ENCODE data around the gene B3GNT4.
"Not testable (repeated sequence)": the region's sequence is repeated elsewhere in the genome, so short reads cannot be mapped to it uniquely, and the experiment has no call there.

B3GNT4 gene

GRCh38 chr12:122201381-122201780 is 2.1 kb upstream of the B3GNT4 start:
- Histone ChIP-seq H3K79me2 (no peaks in the 10 kb centered on the region), H3K4me2 (ENCODE audit: low read length) (no peak overlapping the region), H2AFZ (no peak overlapping the region), H3K36me3 (ENCODE audit: control insufficient read depth, insufficient read depth, low read length) (no peaks in the 10 kb centered on the region), H3K9me3 (ENCODE audit: control insufficient read depth, low read length) (no peaks in the 10 kb centered on the region), H3K27me3 (ENCODE audit: control insufficient read depth, insufficient read depth, low read length) (no peaks in the 10 kb centered on the region), H3K4me1 (no peaks in the 10 kb centered on the region), H3K4me3 (ENCODE audit: low read depth, low read length) (no peak overlapping the region), H3K27ac (no peak overlapping the region), H3K9ac (no peak overlapping the region)
- TF ChIP-seq, protein P1, sequence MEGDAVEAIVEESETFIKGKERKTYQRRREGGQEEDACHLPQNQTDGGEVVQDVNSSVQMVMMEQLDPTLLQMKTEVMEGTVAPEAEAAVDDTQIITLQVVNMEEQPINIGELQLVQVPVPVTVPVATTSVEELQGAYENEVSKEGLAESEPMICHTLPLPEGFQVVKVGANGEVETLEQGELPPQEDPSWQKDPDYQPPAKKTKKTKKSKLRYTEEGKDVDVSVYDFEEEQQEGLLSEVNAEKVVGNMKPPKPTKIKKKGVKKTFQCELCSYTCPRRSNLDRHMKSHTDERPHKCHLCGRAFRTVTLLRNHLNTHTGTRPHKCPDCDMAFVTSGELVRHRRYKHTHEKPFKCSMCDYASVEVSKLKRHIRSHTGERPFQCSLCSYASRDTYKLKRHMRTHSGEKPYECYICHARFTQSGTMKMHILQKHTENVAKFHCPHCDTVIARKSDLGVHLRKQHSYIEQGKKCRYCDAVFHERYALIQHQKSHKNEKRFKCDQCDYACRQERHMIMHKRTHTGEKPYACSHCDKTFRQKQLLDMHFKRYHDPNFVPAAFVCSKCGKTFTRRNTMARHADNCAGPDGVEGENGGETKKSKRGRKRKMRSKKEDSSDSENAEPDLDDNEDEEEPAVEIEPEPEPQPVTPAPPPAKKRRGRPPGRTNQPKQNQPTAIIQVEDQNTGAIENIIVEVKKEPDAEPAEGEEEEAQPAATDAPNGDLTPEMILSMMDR (IDR thresholded peaks at IDR 0.05) = no peak

- Histone ChIP-seq H3K9me3 (ENCODE audit: control insufficient read depth, low read length) (no peaks in the 10 kb centered on the region), H3K4me2 (ENCODE audit: low read length) (no peak overlapping the region), H2AFZ (no peak overlapping the region), H3K36me3 (ENCODE audit: control insufficient read depth, insufficient read depth, low read length) (no peaks in the 10 kb centered on the region), H3K4me1 (no peaks in the 10 kb centered on the region), H3K9ac (no peak overlapping the region), H3K27ac (no peak overlapping the region), H3K27me3 (ENCODE audit: control insufficient read depth, insufficient read depth, low read length) (no peaks in the 10 kb centered on the region), H3K4me3 (ENCODE audit: low read depth, low read length) (no peak overlapping the region), H3K79me2 (no peaks in the 10 kb centered on the region)
- TF ChIP-seq, protein P1 (IDR thresholded peaks at IDR 0.05) = no peak
These were observed 1.5 kb upstream of the B3GNT4 start for GRCh38 chr12:122202017-122202416.

DNA sequence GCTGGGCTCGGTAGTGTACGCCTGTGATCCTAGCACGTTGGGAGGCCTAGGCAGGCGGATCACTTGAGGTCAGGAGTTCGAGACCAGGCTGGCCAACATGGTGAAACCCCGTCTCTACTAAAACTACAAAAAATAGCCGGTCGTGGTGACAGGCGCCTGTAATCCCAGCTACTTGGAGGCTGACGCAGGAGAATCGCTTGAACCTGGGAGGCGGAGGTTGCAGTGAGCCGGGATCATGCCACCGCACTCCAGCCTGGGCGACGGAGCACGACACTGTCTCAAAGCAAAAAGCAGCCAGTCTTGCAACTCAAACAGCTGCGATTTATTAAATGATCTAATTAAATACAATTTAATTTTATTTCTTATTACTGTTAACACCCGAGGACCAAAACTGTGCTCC is 698 bp upstream of the B3GNT4 start:
- not testable (repeated sequence) for H3K36me3 ChIP-seq (ENCODE audit: control insufficient read depth, insufficient read depth, low read length); H3K9ac ChIP-seq; H3K79me2 ChIP-seq; H3K9me3 ChIP-seq (ENCODE audit: control insufficient read depth, low read length); H3K4me1 ChIP-seq; H3K27ac ChIP-seq; H3K27me3 ChIP-seq (ENCODE audit: control insufficient read depth, insufficient read depth, low read length)
- peak overlapping the region; percentile 72 for H3K4me2 ChIP-seq (ENCODE audit: low read length)
- peak overlapping the region; percentile 37 for H3K4me3 ChIP-seq (ENCODE audit: low read depth, low read length)
- H2AFZ ChIP-seq = peak overlapping the region; percentile 70

- Histone ChIP-seq H3K4me3 (ENCODE audit: low read depth, low read length) (no peak overlapping the region), H2AFZ (peak overlapping the region; percentile 63), H3K4me1 (no peaks in the 10 kb centered on the region), H3K79me2 (no peaks in the 10 kb centered on the region), H3K27ac (no peak overlapping the region), H3K9me3 (ENCODE audit: control insufficient read depth, low read length) (no peaks in the 10 kb centered on the region), H3K27me3 (ENCODE audit: control insufficient read depth, insufficient read depth, low read length) (no peaks in the 10 kb centered on the region), H3K4me2 (ENCODE audit: low read length) (peak overlapping the region; percentile 72), H3K36me3 (ENCODE audit: control insufficient read depth, insufficient read depth, low read length) (no peaks in the 10 kb centered on the region), H3K9ac (no peak overlapping the region)
- TF ChIP-seq, protein P1 (IDR thresholded peaks at IDR 0.05) = no peak
These were observed 901 bp downstream of the B3GNT4 start for GRCh38 chr12:122204167-122205052.

DNA sequence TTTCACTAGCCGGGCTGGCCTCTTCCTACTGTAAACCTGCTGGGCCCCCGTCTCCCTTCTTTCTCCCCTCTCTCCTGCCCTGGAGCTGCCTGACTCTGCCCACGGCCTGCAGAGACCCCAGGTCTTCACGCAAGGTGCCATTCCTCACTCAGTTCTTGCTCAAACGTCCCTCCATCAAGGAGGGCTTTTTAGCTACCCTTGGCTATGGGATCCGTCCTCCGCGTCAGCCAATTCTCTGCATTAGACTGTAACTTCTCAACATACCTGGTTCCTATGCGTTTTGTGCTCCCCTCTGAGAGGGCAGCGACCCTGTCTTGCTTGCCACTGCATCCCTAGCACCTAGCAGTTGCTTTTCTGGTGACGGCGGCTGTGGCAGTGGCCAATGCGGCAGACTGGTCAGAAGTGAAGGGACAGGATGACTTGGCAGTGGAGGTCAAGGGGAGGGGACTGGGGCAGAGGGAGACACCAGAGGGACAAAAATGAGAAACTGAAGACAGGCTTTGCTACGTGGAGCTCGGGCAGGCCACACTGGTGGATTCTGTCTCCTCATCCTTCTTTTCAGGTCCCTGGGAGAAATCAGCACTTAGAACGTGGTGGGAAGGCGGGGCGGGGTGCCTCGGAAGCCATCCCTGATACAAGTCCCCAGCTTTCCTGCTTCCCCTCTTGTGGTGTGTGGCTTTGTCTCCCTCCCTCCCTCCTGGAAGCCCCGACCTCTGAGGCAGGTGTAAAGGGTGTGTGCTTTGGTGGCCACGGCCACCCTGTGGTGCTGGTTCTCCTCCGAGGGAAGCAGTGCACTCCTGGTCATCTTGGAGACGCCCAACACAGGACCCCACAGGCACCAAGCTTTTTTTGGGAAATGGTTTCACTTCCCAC is 1.8 kb downstream of the B3GNT4 start:
- no peaks in the 10 kb centered on the region for H3K79me2 ChIP-seq
- H3K9me3 ChIP-seq (ENCODE audit: control insufficient read depth, low read length) = no peaks in the 10 kb centered on the region
- H3K4me2 ChIP-seq (ENCODE audit: low read length) = no peak overlapping the region
- TF ChIP-seq, protein P1 (IDR thresholded peaks at IDR 0.05) = no peak
- no peak overlapping the region for H2AFZ ChIP-seq
- H3K4me1 ChIP-seq = no peaks in the 10 kb centered on the region
- no peaks in the 10 kb centered on the region for H3K27me3 ChIP-seq (ENCODE audit: control insufficient read depth, insufficient read depth, low read length)
- no peaks in the 10 kb centered on the region for H3K36me3 ChIP-seq (ENCODE audit: control insufficient read depth, insufficient read depth, low read length)
- no peak overlapping the region for H3K27ac ChIP-seq
- no peak overlapping the region for H3K9ac ChIP-seq
- H3K4me3 ChIP-seq (ENCODE audit: low read depth, low read length) = no peak overlapping the region
